NCI-H2081 treated with DMSO at 0.1 percent for 48 hours (cell line): ENCODE results near the gene SLC35E3.
A peak's percentile ranks its signal among the peaks of the same experiment; 100 is the strongest.
"Not testable (repeated sequence)": the region's sequence is repeated elsewhere in the genome, so short reads cannot be mapped to it uniquely, and the experiment has no call there.

ENCODE experiments used
- DNase-seq: peaks from one replicate; lab custom pipeline; 2025; lab: John Stamatoyannopoulos, UW

SLC35E3 gene

GRCh38 chr12:68796399-68796798, 50.4 kb downstream of the SLC35E3 start:
- DNase-seq = no peak

- no peak for DNase-seq
These were observed 52.9 kb downstream of the SLC35E3 start for GRCh38 chr12:68798882-68799234.

GRCh38 chr12:68800294-68800693, 54.3 kb downstream of the SLC35E3 start:
- no peak for DNase-seq

- DNase-seq = not testable (repeated sequence)
These were observed 55.1 kb downstream of the SLC35E3 start for GRCh38 chr12:68801124-68801523.

GRCh38 chr12:68802372-68802745, 56.4 kb downstream of the SLC35E3 start:
- DNase-seq = not testable (repeated sequence)

GRCh38 chr12:68802911-68803651, 57.1 kb downstream of the SLC35E3 start:
- DNase-seq = not testable (repeated sequence)

- no peak for DNase-seq
These were observed 58.1 kb downstream of the SLC35E3 start for GRCh38 chr12:68803948-68804656.

GRCh38 chr12:68804657-68805591, 58.9 kb downstream of the SLC35E3 start:
- DNase-seq = no peak

GRCh38 chr12:68805592-68806120, 59.7 kb downstream of the SLC35E3 start:
- DNase-seq = no peak

- no peak for DNase-seq
These were observed 60.7 kb downstream of the SLC35E3 start for GRCh38 chr12:68806488-68807237.

- not testable (repeated sequence) for DNase-seq
These were observed 61.2 kb downstream of the SLC35E3 start for GRCh38 chr12:68807274-68807575.

- peak; percentile 78 for DNase-seq
These were observed 61.8 kb downstream of the SLC35E3 start, which contains the start of gene MDM2 for GRCh38 chr12:68807576-68808387. TSS of gene MDM2 (plus strand) at chr12:68808177. CDS start at chr12:68808478, 301 bp downstream.

- DNase-seq = peak; percentile 65
These were observed 62.6 kb downstream of the SLC35E3 start for GRCh38 chr12:68808388-68809189.

GRCh38 chr12:68809190-68810026, 63.4 kb downstream of the SLC35E3 start:
- DNase-seq = no peak

- DNase-seq = not testable (repeated sequence)
These were observed 64.0 kb downstream of the SLC35E3 start for GRCh38 chr12:68810027-68810389.

GRCh38 chr12:68811573-68811972, 65.6 kb downstream of the SLC35E3 start:
- DNase-seq = not testable (repeated sequence)

- DNase-seq = no peak
These were observed 66.7 kb downstream of the SLC35E3 start for GRCh38 chr12:68812553-68813241.

GRCh38 chr12:68813242-68813593, 67.2 kb downstream of the SLC35E3 start:
- no peak for DNase-seq
